SK-N-SH treated with all-trans-retinoic acid at 6 μM for 48 hours (cell line): Measurements from ENCODE around the gene STEAP2.

Source experiments
- ATAC-seq: fragments of 200-7000 bp; cut with Tn5 transposase; 3 replicates; pipeline ENCODE4 v1.9.1; 2020; ENCODE audit warnings: mild to moderate bottlenecking, moderate library complexity
- ARNTL ChIP-seq: fragments of 450-650 bp; formaldehyde crosslinking; IDR thresholded peaks from 2 replicates; pipeline ENCODE4 v1.5.0; 2020; ENCODE audit warnings: low read depth, mild to moderate bottlenecking, moderate library complexity, borderline replicate concordance
- BACH2 ChIP-seq: fragments of 250-450 bp; sonication (Bioruptor Pico); IDR thresholded peaks from 2 replicates; pipeline ENCODE4 v1.9.0; 2021; ENCODE audit warnings: mild to moderate bottlenecking, borderline replicate concordance
- CSDC2 ChIP-seq: fragments of 250-450 bp; sonication (Bioruptor Pico); IDR thresholded peaks from 2 replicates; pipeline ENCODE4 v1.5.0; 2020; ENCODE audit warnings: mild to moderate bottlenecking, moderate library complexity
- ESRRG ChIP-seq: fragments of 250-450 bp; sonication (Bioruptor Pico); IDR thresholded peaks from 2 replicates; pipeline ENCODE4 v1.6.1; 2021; ENCODE audit warnings: mild to moderate bottlenecking
- GLIS3 ChIP-seq: fragments of 250-450 bp; sonication (Bioruptor Pico); IDR thresholded peaks from 2 replicates; pipeline ENCODE4 v1.5.0; 2020; ENCODE audit warnings: mild to moderate bottlenecking, moderate library complexity
- ISL1 ChIP-seq: fragments of 250-450 bp; sonication (Bioruptor Pico); IDR thresholded peaks from 2 replicates; pipeline ENCODE4 v2.1.2; 2022; ENCODE audit warnings: mild to moderate bottlenecking, moderate library complexity
- OSR1 ChIP-seq: fragments of 250-450 bp; sonication (Bioruptor Pico); IDR thresholded peaks from 2 replicates; pipeline ENCODE4 v1.8.0; 2022; ENCODE audit warnings: moderate library complexity, mild to moderate bottlenecking, inconsistent platforms
- RARB ChIP-seq: fragments of 250-450 bp; sonication (Bioruptor Pico); IDR thresholded peaks from 2 replicates; pipeline ENCODE4 v1.8.0; 2021; ENCODE audit warnings: mild to moderate bottlenecking, moderate library complexity
- SNAI2 ChIP-seq: fragments of 250-450 bp; sonication (Bioruptor Pico); IDR thresholded peaks from 2 replicates; pipeline ENCODE4 v1.5.0; 2020; ENCODE audit warnings: mild to moderate bottlenecking, moderate library complexity
- TOX ChIP-seq: fragments of 250-450 bp; sonication (Bioruptor Pico); IDR thresholded peaks from 2 replicates; pipeline ENCODE4 v1.8.0; 2021; ENCODE audit warnings: mild to moderate bottlenecking, moderate library complexity, borderline replicate concordance
- ZC3H10 ChIP-seq: fragments of 250-450 bp; sonication (Bioruptor Pico); IDR thresholded peaks from 2 replicates; pipeline ENCODE4 v1.5.1; 2021; ENCODE audit warnings: mild to moderate bottlenecking, moderate library complexity
- ZNF70 ChIP-seq: fragments of 450-650 bp; formaldehyde crosslinking; IDR thresholded peaks from 2 replicates; pipeline ENCODE4 v1.5.0; 2020; ENCODE audit warnings: mild to moderate bottlenecking, moderate library complexity
- ZNF8 ChIP-seq: fragments of 450-650 bp; formaldehyde crosslinking; IDR thresholded peaks from 2 replicates; pipeline ENCODE4 v1.5.0; 2020; ENCODE audit warnings: mild to moderate bottlenecking, moderate library complexity
- TF ChIP-seq, protein P1 (sequence below): fragments of 250-450 bp; sonication (Bioruptor Pico); IDR thresholded peaks from 2 replicates; pipeline ENCODE4 v1.5.0; 2020; ENCODE audit warnings: mild to moderate bottlenecking, moderate library complexity
- TF ChIP-seq, protein P2 (sequence below): fragments of 250-450 bp; sonication (Bioruptor Pico); IDR thresholded peaks from 2 replicates; pipeline ENCODE4 v1.8.0; 2020; ENCODE audit warnings: mild to moderate bottlenecking, moderate library complexity, borderline replicate concordance
- TF ChIP-seq, protein P3 (sequence below): fragments of 250-450 bp; sonication (Bioruptor Pico); IDR thresholded peaks from 2 replicates; pipeline ENCODE4 v1.5.1; 2021; ENCODE audit warnings: mild to moderate bottlenecking, moderate library complexity
- TF ChIP-seq, protein P4 (sequence below): fragments of 250-450 bp; sonication (Bioruptor Pico); IDR thresholded peaks from 2 replicates; pipeline ENCODE4 v1.5.1; 2020; ENCODE audit warnings: low read depth, mild to moderate bottlenecking, moderate library complexity
- TF ChIP-seq, protein P5 (sequence below): fragments of 250-450 bp; sonication (Bioruptor Pico); IDR thresholded peaks from 2 replicates; pipeline ENCODE4 v1.8.0; 2021; ENCODE audit warnings: low read depth, mild to moderate bottlenecking, moderate library complexity, borderline replicate concordance

The STEAP2 gene

DNA sequence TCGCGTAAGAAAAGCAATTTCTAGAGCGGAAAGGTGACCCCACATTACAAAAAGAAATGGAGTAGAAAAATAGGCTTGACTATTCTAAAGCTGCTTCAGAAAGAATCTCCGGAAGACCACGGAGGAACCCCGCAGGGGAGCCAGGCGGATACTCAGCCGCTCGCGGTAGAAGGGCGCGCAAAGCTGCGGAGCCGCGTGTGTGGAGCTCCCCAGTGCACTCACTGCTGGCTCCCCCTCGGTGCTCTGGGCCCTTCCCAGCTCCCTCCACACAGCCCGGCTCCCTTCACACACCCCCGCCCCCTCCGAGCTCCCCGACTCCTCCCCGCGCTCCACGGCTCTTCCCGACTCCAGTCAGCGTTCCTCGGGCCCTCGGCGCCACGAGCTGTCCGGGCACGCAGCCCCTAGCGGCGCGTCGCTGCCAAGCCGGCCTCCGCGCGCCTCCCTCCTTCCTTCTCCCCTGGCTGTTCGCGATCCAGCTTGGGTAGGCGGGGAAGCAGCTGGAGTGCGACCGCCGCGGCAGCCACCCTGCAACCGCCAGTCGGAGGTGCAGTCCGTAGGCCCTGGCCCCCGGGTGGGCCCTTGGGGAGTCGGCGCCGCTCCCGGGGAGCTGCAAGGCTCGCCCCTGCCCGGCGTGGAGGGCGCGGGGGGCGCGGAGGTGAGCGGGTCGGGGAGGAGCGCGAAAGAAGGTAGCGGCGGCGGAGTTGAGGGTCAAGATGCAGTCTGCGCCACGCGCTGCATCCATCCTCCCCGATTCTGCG is at the start of gene STEAP2:
Gene STEAP2 (plus strand): TSS at position 350 of the 758 bp plus-strand sequence. CDS start 13,343 bp downstream, outside the sequence.
- ATAC-seq = peak; percentile 98

DNA sequence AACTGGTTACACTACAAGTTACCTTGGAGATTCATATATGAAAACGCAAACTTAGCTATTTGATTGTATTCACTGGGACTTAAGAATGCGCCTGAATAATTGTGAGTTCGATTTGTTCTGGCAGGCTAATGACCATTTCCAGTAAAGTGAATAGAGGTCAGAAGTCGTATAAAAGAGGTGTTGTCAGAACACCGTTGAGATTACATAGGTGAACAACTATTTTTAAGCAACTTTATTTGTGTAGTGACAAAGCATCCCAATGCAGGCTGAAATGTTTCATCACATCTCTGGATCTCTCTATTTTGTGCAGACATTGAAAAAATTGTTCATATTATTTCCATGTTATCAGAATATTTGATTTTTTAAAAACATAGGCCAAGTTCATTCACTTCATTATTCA is 48.0 kb upstream of the STEAP2 start:
- ATAC-seq = no peak
- TF ChIP-seq RARB (CRISPR knock-in tag) (no peak), ZC3H10 (no peak), SNAI2 (CRISPR knock-in tag) (no peak), TOX (CRISPR knock-in tag) (no peak), BACH2 (CRISPR knock-in tag) (no peak), OSR1 (no peak), GLIS3 (CRISPR knock-in tag) (no peak)
- TF ChIP-seq, protein P1, sequence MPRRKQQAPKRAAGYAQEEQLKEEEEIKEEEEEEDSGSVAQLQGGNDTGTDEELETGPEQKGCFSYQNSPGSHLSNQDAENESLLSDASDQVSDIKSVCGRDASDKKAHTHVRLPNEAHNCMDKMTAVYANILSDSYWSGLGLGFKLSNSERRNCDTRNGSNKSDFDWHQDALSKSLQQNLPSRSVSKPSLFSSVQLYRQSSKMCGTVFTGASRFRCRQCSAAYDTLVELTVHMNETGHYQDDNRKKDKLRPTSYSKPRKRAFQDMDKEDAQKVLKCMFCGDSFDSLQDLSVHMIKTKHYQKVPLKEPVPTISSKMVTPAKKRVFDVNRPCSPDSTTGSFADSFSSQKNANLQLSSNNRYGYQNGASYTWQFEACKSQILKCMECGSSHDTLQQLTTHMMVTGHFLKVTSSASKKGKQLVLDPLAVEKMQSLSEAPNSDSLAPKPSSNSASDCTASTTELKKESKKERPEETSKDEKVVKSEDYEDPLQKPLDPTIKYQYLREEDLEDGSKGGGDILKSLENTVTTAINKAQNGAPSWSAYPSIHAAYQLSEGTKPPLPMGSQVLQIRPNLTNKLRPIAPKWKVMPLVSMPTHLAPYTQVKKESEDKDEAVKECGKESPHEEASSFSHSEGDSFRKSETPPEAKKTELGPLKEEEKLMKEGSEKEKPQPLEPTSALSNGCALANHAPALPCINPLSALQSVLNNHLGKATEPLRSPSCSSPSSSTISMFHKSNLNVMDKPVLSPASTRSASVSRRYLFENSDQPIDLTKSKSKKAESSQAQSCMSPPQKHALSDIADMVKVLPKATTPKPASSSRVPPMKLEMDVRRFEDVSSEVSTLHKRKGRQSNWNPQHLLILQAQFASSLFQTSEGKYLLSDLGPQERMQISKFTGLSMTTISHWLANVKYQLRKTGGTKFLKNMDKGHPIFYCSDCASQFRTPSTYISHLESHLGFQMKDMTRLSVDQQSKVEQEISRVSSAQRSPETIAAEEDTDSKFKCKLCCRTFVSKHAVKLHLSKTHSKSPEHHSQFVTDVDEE (CRISPR knock-in tag) = no peak
- TF ChIP-seq, protein P2, sequence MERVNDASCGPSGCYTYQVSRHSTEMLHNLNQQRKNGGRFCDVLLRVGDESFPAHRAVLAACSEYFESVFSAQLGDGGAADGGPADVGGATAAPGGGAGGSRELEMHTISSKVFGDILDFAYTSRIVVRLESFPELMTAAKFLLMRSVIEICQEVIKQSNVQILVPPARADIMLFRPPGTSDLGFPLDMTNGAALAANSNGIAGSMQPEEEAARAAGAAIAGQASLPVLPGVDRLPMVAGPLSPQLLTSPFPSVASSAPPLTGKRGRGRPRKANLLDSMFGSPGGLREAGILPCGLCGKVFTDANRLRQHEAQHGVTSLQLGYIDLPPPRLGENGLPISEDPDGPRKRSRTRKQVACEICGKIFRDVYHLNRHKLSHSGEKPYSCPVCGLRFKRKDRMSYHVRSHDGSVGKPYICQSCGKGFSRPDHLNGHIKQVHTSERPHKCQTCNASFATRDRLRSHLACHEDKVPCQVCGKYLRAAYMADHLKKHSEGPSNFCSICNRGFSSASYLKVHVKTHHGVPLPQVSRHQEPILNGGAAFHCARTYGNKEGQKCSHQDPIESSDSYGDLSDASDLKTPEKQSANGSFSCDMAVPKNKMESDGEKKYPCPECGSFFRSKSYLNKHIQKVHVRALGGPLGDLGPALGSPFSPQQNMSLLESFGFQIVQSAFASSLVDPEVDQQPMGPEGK = no peak
- TF ChIP-seq, protein P3, sequence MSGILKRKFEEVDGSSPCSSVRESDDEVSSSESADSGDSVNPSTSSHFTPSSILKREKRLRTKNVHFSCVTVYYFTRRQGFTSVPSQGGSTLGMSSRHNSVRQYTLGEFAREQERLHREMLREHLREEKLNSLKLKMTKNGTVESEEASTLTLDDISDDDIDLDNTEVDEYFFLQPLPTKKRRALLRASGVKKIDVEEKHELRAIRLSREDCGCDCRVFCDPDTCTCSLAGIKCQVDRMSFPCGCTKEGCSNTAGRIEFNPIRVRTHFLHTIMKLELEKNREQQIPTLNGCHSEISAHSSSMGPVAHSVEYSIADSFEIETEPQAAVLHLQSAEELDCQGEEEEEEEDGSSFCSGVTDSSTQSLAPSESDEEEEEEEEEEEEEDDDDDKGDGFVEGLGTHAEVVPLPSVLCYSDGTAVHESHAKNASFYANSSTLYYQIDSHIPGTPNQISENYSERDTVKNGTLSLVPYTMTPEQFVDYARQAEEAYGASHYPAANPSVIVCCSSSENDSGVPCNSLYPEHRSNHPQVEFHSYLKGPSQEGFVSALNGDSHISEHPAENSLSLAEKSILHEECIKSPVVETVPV (CRISPR knock-in tag) = no peak
- TF ChIP-seq, protein P4, sequence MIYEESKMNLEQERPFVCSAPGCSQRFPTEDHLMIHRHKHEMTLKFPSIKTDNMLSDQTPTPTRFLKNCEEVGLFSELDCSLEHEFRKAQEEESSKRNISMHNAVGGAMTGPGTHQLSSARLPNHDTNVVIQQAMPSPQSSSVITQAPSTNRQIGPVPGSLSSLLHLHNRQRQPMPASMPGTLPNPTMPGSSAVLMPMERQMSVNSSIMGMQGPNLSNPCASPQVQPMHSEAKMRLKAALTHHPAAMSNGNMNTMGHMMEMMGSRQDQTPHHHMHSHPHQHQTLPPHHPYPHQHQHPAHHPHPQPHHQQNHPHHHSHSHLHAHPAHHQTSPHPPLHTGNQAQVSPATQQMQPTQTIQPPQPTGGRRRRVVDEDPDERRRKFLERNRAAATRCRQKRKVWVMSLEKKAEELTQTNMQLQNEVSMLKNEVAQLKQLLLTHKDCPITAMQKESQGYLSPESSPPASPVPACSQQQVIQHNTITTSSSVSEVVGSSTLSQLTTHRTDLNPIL = no peak

More for the DNA sequence above, at the start of gene STEAP2:
- no peak for TF ChIP-seq ZNF8
- no peak for TF ChIP-seq CSDC2
- TF ChIP-seq ESRRG = no peak
- no peak for TF ChIP-seq ARNTL
- no peak for TF ChIP-seq SNAI2 (CRISPR knock-in tag)
- TF ChIP-seq, protein P4 = no peak
- TF ChIP-seq, protein P2 = no peak
- TF ChIP-seq, protein P1 (CRISPR knock-in tag) = peak; percentile 78; the same call in 1 of the 2 replicates
- peak; percentile 56; the same call in 1 of the 2 replicates for TF ChIP-seq ZNF70 (CRISPR knock-in tag)
- no peak for TF ChIP-seq ISL1 (CRISPR knock-in tag)
- TF ChIP-seq, protein P5, sequence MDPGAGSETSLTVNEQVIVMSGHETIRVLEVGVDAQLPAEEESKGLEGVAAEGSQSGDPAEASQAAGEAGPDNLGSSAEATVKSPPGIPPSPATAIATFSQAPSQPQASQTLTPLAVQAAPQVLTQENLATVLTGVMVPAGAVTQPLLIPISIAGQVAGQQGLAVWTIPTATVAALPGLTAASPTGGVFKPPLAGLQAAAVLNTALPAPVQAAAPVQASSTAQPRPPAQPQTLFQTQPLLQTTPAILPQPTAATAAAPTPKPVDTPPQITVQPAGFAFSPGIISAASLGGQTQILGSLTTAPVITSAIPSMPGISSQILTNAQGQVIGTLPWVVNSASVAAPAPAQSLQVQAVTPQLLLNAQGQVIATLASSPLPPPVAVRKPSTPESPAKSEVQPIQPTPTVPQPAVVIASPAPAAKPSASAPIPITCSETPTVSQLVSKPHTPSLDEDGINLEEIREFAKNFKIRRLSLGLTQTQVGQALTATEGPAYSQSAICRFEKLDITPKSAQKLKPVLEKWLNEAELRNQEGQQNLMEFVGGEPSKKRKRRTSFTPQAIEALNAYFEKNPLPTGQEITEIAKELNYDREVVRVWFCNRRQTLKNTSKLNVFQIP (CRISPR knock-in tag) = no peak
